Muscle of leg (tissue), 11 donors: ENCODE measurements around the gene UTF1. TPM values are rescaled to one million over a fixed set of nuclear protein-coding genes. Genes with fewer than 3 reads are reported as not detected.

Experiments used
- DNase-seq: peaks from one replicate; pipeline ENCODE4 v3.0.0; 2013
- H3K27ac ChIP-seq: one replicate; pipeline ENCODE4 v1.5.1; 2013; ENCODE audit warnings: mild to moderate bottlenecking, low read length, control low read depth
- H3K27me3 ChIP-seq: one replicate; pipeline ENCODE4 v1.6.1; 2013; ENCODE audit warnings: low read length; ENCODE audit not compliant: control insufficient read depth, insufficient read depth
- H3K36me3 ChIP-seq: one replicate; pipeline ENCODE4 v1.6.1; 2013; ENCODE audit warnings: low read length; ENCODE audit not compliant: control insufficient read depth, insufficient read depth
- H3K4me1 ChIP-seq: one replicate; pipeline ENCODE4 v1.6.1; 2013; ENCODE audit warnings: low read length; ENCODE audit not compliant: control insufficient read depth, insufficient read depth
- H3K4me3 ChIP-seq: one replicate; pipeline ENCODE4 v1.5.1; 2013; ENCODE audit warnings: low read length, control low read depth
- H3K9me3 ChIP-seq: replicated peaks from 2 replicates; pipeline ENCODE4 v1.6.1; 2013; ENCODE audit warnings: low read depth, low read length; ENCODE audit not compliant: control insufficient read depth
- WGBS: methylation state at CpG from one replicate; pipeline ENCODE4 v1.1.5; 2013; ENCODE audit warnings: missing lambda C conversion rate; ENCODE audit not compliant: insufficient coverage; 5-methylcytosine and 5-hydroxymethylcytosine counted together
- polyA plus RNA-seq, 8 donors: library from polyadenylated mRNA; unstranded; fragments of 120-200 nt; gene quantifications; one replicate each; pipeline versions ENCODE4 v1.2.1 to v1.2.3, GENCODE V29; 2013; ENCODE audit warnings: inconsistent platforms in 1 of 8, low replicate concordance in 1 of 8; ENCODE audit not compliant: insufficient read length in 8 of 8, insufficient read depth in 1 of 8
- total RNA-seq: library from RNA; stranded (reverse); fragments of 120-200 nt; gene quantifications from one replicate; pipeline ENCODE4 v1.2.4, GENCODE V29; 2013

Gene UTF1
- total and polyA plus RNA-seq, 9 donors = not detected

GRCh38 chr10:133247681-133248333 lies 17.8 kb downstream of the UTF1 start:
- H3K4me3 ChIP-seq = no peak overlapping the region
- no peak overlapping the region for H3K27ac ChIP-seq
- H3K4me1 ChIP-seq = peaks cover 8% of the 10 kb centered on the region
- H3K27me3 ChIP-seq = peaks cover 56% of the 10 kb centered on the region
- H3K36me3 ChIP-seq = no peaks in the 10 kb centered on the region
- DNase-seq = no peak
- WGBS = 71% methylated on average over 32 of the region's 36 CpGs
- no peaks in the 10 kb centered on the region for H3K9me3 ChIP-seq

DNA sequence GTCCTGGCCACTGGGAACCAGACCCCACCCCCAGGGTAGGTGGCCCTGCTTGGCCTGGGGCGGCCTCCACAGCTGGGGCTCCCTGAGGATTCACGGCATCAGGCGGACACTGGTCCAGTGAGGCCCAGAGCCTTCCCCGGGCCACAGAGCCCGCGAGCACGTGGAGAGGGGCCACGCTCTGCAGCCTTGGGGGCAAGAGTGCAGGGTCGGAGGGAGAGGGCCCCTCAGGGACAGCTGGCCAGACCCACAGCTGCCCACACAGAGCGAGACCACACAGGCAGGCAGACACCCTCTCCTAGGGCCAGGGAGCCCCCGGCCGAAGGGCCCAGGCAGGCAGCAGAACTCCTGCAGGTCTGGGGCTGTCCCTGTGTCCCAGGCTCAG lies 18.3 kb downstream of the UTF1 start:
- Histone ChIP-seq H3K27ac (no peak overlapping the region), H3K9me3 (no peaks in the 10 kb centered on the region), H3K4me1 (peaks cover 8% of the 10 kb centered on the region), H3K27me3 (peaks cover 51% of the 10 kb centered on the region), H3K36me3 (no peaks in the 10 kb centered on the region), H3K4me3 (no peak overlapping the region)
- WGBS = 63% methylated on average over 10 of the region's 12 CpGs
- no peak for DNase-seq

DNA sequence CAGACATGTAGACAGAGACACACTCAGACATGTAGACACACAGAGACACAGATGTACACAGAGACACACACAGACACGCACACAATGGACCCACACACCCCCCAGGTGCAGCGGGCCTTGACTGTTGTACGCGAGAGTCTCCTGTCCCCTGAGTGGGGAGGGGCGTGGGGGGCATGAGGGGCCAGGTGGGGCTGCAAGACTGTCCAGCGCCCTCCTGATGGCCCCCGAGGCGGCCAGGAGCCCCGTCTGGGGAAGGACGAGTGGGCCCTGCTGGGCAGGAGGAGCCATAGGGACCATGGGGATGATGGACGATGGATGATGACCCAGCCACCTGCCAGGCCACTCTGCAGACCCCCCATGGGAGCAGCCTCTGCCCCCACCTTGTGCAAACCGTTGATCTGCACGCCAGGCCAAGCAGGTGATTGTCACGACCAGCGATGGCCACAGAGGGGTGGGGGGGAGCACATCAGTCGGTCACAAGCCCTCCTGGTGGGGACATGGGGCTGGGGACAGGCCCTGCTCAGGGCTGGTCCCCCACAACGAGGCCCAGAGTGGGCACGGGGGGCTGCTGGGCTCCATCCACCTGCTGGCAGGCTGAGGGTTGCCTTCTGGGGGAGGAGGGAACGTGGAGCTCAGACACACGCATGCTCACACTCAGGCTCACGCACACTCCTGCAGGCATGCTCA lies 19.2 kb downstream of the UTF1 start:
- no peaks in the 10 kb centered on the region for H3K9me3 ChIP-seq
- H3K27ac ChIP-seq = no peak overlapping the region
- no peaks in the 10 kb centered on the region for H3K36me3 ChIP-seq
- H3K4me1 ChIP-seq = peaks cover 10% of the 10 kb centered on the region
- WGBS = 28% methylated on average over 6 of the region's 21 CpGs
- no peak overlapping the region for H3K4me3 ChIP-seq
- no peak for DNase-seq
- peaks cover 45% of the 10 kb centered on the region for H3K27me3 ChIP-seq

- Histone ChIP-seq H3K27me3 (peaks cover 37% of the 10 kb centered on the region), H3K9me3 (no peaks in the 10 kb centered on the region), H3K27ac (no peak overlapping the region), H3K36me3 (no peaks in the 10 kb centered on the region), H3K4me3 (no peak overlapping the region), H3K4me1 (peaks cover 13% of the 10 kb centered on the region)
- 56% methylated on average over 4 of the region's 11 CpGs for WGBS
- DNase-seq = no peak
Measured at GRCh38 chr10:133249975-133250754, 20.1 kb downstream of the UTF1 start.

DNA sequence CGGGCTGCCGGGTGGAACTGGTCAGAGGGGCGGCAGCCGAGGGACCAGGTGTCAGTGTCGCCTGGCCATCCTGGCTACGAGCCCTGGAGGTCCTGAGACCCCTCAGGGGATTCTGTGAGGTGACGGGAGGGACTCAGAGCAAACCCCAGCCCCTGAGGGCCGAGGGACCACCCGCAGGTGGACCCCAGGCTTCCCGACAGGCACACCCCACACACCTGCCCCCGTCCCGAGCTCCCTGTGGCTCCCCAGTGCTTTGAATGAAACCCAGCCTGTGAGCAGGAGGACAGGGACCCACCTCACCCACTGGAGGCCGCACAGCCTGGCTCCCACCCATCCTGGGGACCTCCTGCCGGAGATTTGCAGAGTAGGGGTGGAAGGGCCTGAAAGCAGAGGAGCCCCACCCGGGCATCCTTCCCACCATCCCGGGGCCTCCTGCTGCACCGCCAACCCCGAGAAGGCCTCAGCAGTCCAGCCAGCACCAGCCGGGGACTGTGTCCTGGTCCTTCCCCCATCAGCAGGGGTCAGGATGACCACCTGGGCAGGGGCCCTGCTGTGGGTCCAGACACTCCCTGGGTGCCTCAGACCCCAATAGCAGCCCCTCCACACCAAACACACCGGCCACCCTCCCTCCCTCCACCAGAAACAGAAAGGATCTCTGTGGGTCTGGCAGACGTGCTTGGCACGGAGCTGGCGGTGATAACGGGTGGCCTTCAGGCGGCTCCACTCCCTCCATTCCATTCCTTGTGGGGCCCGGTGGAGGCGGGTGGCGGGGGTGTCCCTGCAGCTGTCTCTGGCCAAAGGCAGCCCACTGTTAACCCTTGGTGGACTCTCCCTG lies 21.6 kb downstream of the UTF1 start:
- Histone ChIP-seq H3K4me1 (peaks cover 10% of the 10 kb centered on the region), H3K4me3 (no peak overlapping the region), H3K27ac (no peak overlapping the region), H3K27me3 (peaks cover 22% of the 10 kb centered on the region), H3K36me3 (no peaks in the 10 kb centered on the region), H3K9me3 (no peaks in the 10 kb centered on the region)
- DNase-seq = no peak
- WGBS = 41% methylated on average over 15 of the region's 28 CpGs

DNA sequence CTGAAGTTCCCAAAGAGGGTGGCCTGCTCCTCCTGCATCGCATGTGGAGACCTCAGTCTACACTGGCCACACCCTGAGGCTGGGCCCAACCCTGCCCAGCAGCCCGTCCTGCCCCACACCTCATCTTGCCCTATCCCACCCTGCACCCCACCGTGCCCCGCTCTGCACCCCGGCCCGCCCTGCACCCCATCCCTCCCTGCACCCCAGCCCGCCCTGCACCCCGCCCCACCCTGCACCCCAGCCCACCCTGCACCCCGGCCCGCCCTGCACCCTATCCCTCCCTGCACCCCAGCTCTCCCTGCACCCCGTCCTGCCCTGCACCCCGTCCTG lies 22.2 kb downstream of the UTF1 start:
- DNase-seq = no peak
- H3K27me3 ChIP-seq = peaks cover 23% of the 10 kb centered on the region
- 45% methylated on average over 3 of the region's 12 CpGs for WGBS

DNA sequence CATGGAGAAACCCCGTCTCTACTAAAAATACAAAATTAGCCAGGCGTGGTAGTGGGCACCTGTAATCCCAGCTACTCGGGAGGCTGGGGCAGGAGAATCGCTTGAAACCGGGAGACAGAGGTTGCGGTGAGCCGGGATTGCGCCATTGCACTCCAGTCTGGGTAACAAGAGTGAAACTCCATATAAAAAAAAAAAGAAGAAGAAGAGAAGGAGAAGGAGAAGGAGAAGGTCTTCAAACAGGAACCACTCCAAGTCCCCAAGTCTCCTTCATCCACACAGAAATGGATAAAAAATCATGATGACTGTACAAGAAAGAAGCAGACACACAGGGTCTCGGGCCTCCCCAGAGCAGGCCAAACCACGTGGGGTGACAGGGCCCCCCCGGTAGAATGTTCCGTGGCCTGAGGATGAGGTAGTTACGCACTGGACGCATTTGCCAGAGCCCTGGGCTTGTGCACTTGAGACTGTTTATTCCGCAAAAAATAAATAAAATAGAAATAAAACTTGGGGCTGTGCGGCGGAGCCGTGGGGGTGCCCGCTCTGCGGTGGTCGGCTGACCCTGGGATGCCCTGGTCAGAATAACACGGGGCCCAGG lies 23.4 kb downstream of the UTF1 start:
- H3K27me3 ChIP-seq = peaks cover 28% of the 10 kb centered on the region
- H3K9me3 ChIP-seq = no peaks in the 10 kb centered on the region
- no peaks in the 10 kb centered on the region for H3K36me3 ChIP-seq
- 71% methylated on average over 10 of the region's 22 CpGs for WGBS
- DNase-seq = no peak
- peaks cover 22% of the 10 kb centered on the region for H3K4me1 ChIP-seq
- no peak overlapping the region for H3K4me3 ChIP-seq
- no peak overlapping the region for H3K27ac ChIP-seq

More for the DNA sequence above, 22.2 kb downstream of the UTF1 start:
- Histone ChIP-seq H3K9me3 (no peaks in the 10 kb centered on the region), H3K36me3 (no peaks in the 10 kb centered on the region), H3K4me3 (no peak overlapping the region), H3K4me1 (peaks cover 11% of the 10 kb centered on the region), H3K27ac (no peak overlapping the region)

GRCh38 chr10:133254421-133255120 lies 24.6 kb downstream of the UTF1 start:
- Histone ChIP-seq H3K27ac (no peak overlapping the region), H3K4me1 (peaks cover 33% of the 10 kb centered on the region), H3K9me3 (no peaks in the 10 kb centered on the region), H3K27me3 (peaks cover 21% of the 10 kb centered on the region), H3K4me3 (no peak overlapping the region), H3K36me3 (no peaks in the 10 kb centered on the region)
- DNase-seq = no peak
- WGBS = 55% methylated on average over 11 of the region's 13 CpGs

DNA sequence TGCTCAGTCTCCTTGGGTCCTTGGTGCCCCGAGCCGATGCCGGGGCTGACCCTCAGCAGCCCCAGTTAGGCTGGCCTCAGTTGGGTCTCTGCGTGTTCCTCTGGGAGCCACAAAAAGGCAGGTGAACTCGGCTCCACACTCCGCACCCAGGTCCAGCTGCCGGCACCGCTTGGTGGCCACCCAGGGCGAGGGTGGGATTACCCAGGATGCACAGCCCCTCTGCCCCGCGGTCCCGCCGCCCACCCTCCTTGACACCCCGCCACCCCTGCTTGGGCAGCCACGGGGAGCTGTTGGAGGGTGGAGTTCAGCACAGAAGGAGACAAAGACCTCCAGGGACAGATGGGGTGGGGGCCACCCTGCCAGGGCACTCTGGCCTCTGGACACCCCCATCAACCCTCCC lies 25.3 kb downstream of the UTF1 start:
- Histone ChIP-seq H3K4me1 (peaks cover 34% of the 10 kb centered on the region), H3K27me3 (peaks cover 19% of the 10 kb centered on the region), H3K4me3 (no peak overlapping the region), H3K36me3 (no peaks in the 10 kb centered on the region), H3K9me3 (no peaks in the 10 kb centered on the region), H3K27ac (no peak overlapping the region)
- 88% methylated on average over 14 of the region's 15 CpGs for WGBS
- DNase-seq = no peak
